Uterus (tissue), 4 donors: ENCODE measurements around the gene HDHD2. TPM values are rescaled to one million over a fixed set of nuclear protein-coding genes. Genes with fewer than 3 reads are reported as not detected.
A peak's percentile ranks its signal among the peaks of the same experiment; 100 is the strongest.

Experiments
- DNase-seq, 2 donors: peaks; one replicate each; pipeline ENCODE4 v3.0.0-alpha.2; 2019 to 2020
- H3K27ac ChIP-seq, 2 donors: fragments of 200-600 bp; sonication (generic); 1 replicate in 1 of 2; 2 replicates in 1 of 2; pipeline ENCODE4 v1.5.1; 2016 to 2018
- H3K27me3 ChIP-seq, 2 donors: fragments of 200-600 bp; sonication (generic); one replicate each; pipeline ENCODE4 v1.5.1; 2018 to 2019; ENCODE audit warnings: control low read depth in 1 of 2
- H3K36me3 ChIP-seq, 2 donors: fragments of 200-600 bp; sonication (generic); one replicate each; pipeline ENCODE4 v1.5.1; 2019; ENCODE audit warnings: control low read depth in 1 of 2
- H3K4me1 ChIP-seq, 2 donors: fragments of 200-600 bp; sonication (generic); one replicate each; pipeline ENCODE4 v1.5.1; 2018 to 2019; ENCODE audit warnings: control low read depth in 1 of 2
- H3K4me3 ChIP-seq, 2 donors: fragments of 200-600 bp; sonication (generic); 1 replicate in 1 of 2; 2 replicates in 1 of 2; pipeline ENCODE4 v1.5.1; 2018 to 2019; ENCODE audit warnings: mild to moderate bottlenecking in 1 of 2
- H3K9me3 ChIP-seq, 2 donors: fragments of 200-600 bp; sonication (generic); one replicate each; pipeline ENCODE4 v1.5.1; 2019; ENCODE audit warnings: control low read depth in 1 of 2
- CTCF ChIP-seq, 4 experiments: fragments of 200-600 bp in 2 of 4; fragments of 450-650 bp in 2 of 4; sonication (generic) in 2 of 4; IDR thresholded peaks; one replicate each; pipeline ENCODE4 v1.5.1; 2016 to 2019; ENCODE audit warnings: antibody characterized with exemption in 4 of 4, mild to moderate bottlenecking in 2 of 4, moderate library complexity in 1 of 4
- POLR2A ChIP-seq, 2 donors: fragments of 450-650 bp; IDR thresholded peaks; one replicate each; pipeline ENCODE4 v1.6.1; 2016; ENCODE audit warnings: antibody characterized with exemption in 2 of 2, mild to moderate bottlenecking in 1 of 2, moderate library complexity in 1 of 2
- intact Hi-C: fragments of 100-400 bp; cut with DNase I; formaldehyde crosslinking; loops from one replicate; pipeline ENCODE4 v1.15.1; 2023; ENCODE audit warnings: low total_unique reads
- total RNA-seq, 4 donors: library from RNA; depleted of rRNA in 3 of 4; stranded (reverse); fragments of >200 nt in 3 of 4; gene quantifications; one replicate each; pipeline versions ENCODE4 v1.1.0 to v1.2.4, GENCODE V29; 2014 to 2023
- donor health status: DM: yes; HTN: yes; CAD: no.

The HDHD2 gene
- total RNA-seq, 4 donors from 2014 or later: 8.8 to 57.7 (median 21.9) TPM

DNA sequence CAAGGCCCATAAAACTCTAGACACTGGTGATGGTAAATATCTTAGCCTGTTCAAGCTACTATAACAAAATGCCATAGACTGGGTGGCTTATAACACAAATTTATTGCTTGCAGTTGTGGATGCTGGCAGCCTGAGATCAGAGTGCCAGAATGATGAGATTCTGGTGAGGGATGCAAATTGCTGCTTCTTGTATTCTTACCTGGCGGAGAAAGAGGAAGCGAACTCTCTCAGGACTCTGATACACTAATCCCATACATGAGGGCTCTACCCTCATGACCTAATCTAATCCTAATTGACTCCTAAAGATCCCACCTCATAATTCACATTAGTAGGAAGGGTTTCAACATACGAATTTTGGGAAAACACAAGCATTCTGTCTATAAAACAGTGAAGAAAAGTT lies 30.5 kb upstream of the HDHD2 start:
- Histone ChIP-seq H3K27me3 (no peaks in the 10 kb centered on the region), H3K4me1 (no peaks in the 10 kb centered on the region), H3K4me3 (no peak overlapping the region), H3K36me3 (no peaks in the 10 kb centered on the region), H3K9me3 (no peaks in the 10 kb centered on the region), H3K27ac (no peak overlapping the region)
- no peak for DNase-seq
- intact Hi-C loops: no loop called here
- TF ChIP-seq POLR2A (IDR thresholded peaks at IDR 0.05) (no peak), CTCF (IDR thresholded peaks at IDR 0.05) (no peak)

DNA sequence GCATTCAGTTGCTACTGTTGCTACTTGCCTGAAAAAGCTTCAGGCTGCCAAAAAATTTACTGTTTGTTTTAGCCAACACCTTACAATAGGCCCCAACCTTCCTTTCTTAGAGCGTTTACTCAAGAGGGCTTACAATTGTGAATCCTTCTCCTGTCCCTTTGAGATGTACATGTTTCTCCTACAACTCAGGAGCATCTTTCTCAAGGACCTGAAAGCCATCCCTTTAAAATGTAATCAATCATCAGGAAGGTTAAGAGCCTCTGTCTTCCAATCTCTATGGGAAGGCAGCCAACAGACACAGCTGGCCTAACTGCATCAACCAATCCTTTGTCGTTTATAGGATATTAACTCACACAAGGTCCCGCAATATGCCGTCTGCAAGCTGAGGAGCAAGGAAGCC lies 29.2 kb upstream of the HDHD2 start:
- DNase-seq: no peak
- H3K27me3 ChIP-seq: no peaks in the 10 kb centered on the region
- TF ChIP-seq CTCF (IDR thresholded peaks at IDR 0.05) (no peak), POLR2A (IDR thresholded peaks at IDR 0.05) (no peak)
- H3K4me3 ChIP-seq: no peak overlapping the region
- no peaks in the 10 kb centered on the region for H3K36me3 ChIP-seq
- intact Hi-C loops: no loop called here
- no peak overlapping the region for H3K27ac ChIP-seq
- no peaks in the 10 kb centered on the region for H3K9me3 ChIP-seq
- peaks cover 0 to 2% of the 10 kb centered on the region in 2 donors for H3K4me1 ChIP-seq

DNA sequence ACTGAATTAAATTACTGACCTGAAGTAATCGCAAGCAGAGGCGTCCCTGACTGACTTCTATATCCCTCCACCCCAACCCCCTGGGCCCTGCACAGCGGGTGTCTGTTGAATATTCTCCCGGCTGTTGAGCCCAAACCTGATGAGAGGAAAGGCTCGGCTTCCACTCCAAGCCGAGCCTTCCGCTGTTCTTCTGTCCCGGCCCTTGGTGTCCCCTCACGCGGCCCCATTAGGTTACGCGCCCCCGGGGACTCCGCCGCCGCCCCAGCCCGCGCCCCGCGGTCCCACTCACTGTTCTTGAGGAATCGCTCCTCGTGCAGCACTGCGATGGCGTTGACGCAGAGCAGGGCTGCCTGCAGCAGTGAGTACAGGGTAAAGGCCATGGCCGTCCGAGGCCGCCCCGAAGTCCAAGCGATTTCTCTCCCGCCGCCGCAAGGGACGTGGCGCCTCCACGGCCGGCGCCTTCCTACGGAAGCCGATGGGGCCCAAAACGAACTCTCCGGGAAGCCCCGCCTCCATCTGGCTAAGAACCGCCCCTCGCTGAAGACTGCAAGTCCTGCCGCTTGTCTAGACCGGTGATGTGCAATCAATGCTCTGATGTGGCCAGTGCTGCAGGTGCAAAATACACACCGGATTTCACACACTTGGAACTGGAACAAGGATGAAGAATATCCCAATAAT lies 25.7 kb upstream of the HDHD2 start, which contains the start of gene IER3IP1:
TSS of gene IER3IP1 (minus strand) at position 467 of the 678 bp plus-strand sequence. CDS start at position 380, 87 bp downstream.
- intact Hi-C loops: no loop called here
- H3K27me3 ChIP-seq: no peaks in the 10 kb centered on the region
- no peaks in the 10 kb centered on the region for H3K9me3 ChIP-seq
- TF ChIP-seq POLR2A (IDR thresholded peaks at IDR 0.05) (peak; percentile 23 to 65), CTCF (IDR thresholded peaks at IDR 0.05) (peak; percentile 20 to 37 (median 24))
- peak within 1 kb of the TSS; percentile 87 to 96 for H3K4me3 ChIP-seq
- peak; percentile 91 to 94 for DNase-seq
- peaks cover 0 to 6% of the 10 kb centered on the region in 2 donors for H3K4me1 ChIP-seq
- no peaks in the 10 kb centered on the region for H3K36me3 ChIP-seq
- peak within 1 kb of the TSS; percentile 61 to 75 for H3K27ac ChIP-seq

DNA sequence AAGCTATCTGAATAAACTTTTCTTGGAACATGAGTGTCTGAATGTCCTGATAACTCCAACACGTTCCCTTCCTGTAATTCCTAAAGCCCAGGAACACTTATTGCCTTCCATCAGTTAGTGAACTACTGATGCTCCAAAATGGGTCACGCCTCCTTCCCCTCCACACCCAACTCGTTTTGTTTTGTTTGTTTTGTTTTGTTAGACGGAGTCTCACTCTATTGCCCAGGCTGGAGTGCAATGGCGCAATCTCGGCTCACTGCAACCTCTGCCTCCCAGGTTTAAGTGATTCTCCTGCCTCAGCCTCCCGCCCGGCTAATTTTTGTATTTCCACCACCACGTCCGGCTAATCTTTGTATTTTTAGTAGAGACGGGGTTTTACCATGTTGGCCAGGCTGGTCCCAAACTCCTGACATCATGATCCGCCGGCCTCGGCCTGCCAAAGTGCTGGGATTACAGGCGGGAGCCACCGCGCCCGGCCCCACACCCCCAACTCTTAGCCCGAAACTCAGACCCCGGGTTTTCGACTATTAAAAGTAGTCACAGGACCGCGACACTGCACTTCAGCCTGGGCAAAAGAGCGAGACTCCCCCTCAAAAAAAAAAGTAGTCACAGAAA lies 25.1 kb upstream of the HDHD2 start:
- no peaks in the 10 kb centered on the region for H3K36me3 ChIP-seq
- H3K9me3 ChIP-seq: no peaks in the 10 kb centered on the region
- intact Hi-C loops: no loop called here
- H3K27me3 ChIP-seq: no peaks in the 10 kb centered on the region
- H3K4me1 ChIP-seq: peaks cover 0 to 6% of the 10 kb centered on the region in 2 donors
- H3K4me3 ChIP-seq: peak overlapping the region; percentile 87 to 96
- H3K27ac ChIP-seq: peak overlapping the region; percentile 61 to 75
- no peak for TF ChIP-seq CTCF (IDR thresholded peaks at IDR 0.05)
- no peak for TF ChIP-seq POLR2A (IDR thresholded peaks at IDR 0.05)
- no peak for DNase-seq

GRCh38 chr18:47174545-47175116 lies 24.3 kb upstream of the HDHD2 start:
- DNase-seq: no peak
- no peaks in the 10 kb centered on the region for H3K27me3 ChIP-seq
- H3K36me3 ChIP-seq: no peaks in the 10 kb centered on the region
- TF ChIP-seq CTCF (IDR thresholded peaks at IDR 0.05): no peak
- no peak for TF ChIP-seq POLR2A (IDR thresholded peaks at IDR 0.05)
- intact Hi-C loops: no loop called here
- peak overlapping the region; percentile 87 to 96 for H3K4me3 ChIP-seq
- no peak overlapping the region for H3K27ac ChIP-seq
- no peaks in the 10 kb centered on the region for H3K9me3 ChIP-seq
- H3K4me1 ChIP-seq: peaks cover 0 to 6% of the 10 kb centered on the region in 2 donors
